Measurements from ENCODE around the gene SLC35G3. TPM values are rescaled to one million over a fixed set of nuclear protein-coding genes. Genes with fewer than 3 reads are reported as not detected.

The SLC35G3 gene
- total RNA-seq, 4 donors from 2014 or later, result not detected

DNA sequence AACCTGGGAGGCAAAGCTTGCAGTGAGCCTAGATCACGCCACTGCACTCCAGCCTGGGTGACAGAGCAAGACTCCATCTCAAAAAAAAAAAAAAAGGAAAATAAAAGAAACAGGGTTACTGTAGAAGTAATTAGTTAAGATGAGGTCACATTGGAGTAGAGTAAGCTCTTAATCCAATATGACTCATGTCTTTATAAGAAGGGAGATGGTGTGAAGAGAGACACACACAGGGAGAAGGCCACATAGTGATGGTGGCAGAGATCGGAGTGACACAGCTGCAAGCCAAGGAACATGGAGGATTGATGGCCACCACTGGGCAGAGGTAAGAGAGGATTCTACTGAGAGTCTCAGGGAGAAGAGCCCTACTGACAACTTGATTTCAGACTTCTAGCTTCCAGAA is 33.4 kb upstream of the SLC35G3 start:
- no peaks in the 10 kb centered on the region for H3K36me3 ChIP-seq
- in situ Hi-C loops (cut with MboI; ENCODE audit: low pct_ligation_motif_present in 1 of 4, low pct_unique_long_range_greater_than_20kb in 1 of 4, low sequenced_read_pairs in 3 of 4), result no loop called here
- TF ChIP-seq CTCF (IDR thresholded peaks at IDR 0.05) (no peak), POLR2A (IDR thresholded peaks at IDR 0.05) (no peak)
- H3K4me3 ChIP-seq, result no peak overlapping the region
- no peak for DNase-seq
- no peaks in the 10 kb centered on the region for H3K9me3 ChIP-seq
- intact Hi-C loops (cut with DNase I; ENCODE audit: low total_unique reads), result no loop called here
- H3K4me1 ChIP-seq, result no peaks in the 10 kb centered on the region
- H3K27ac ChIP-seq, result no peak overlapping the region
- H3K27me3 ChIP-seq, result no peaks in the 10 kb centered on the region
- 90 to 94% methylated on average over 2 of the region's 2 CpGs for WGBS, 2 donors (ENCODE audit: low coverage in 1 of 2)

- Histone ChIP-seq H3K36me3 (no peaks in the 10 kb centered on the region), H3K27me3 (no peaks in the 10 kb centered on the region), H3K27ac (no peak overlapping the region), H3K4me1 (no peaks in the 10 kb centered on the region), H3K9me3 (no peaks in the 10 kb centered on the region), H3K4me3 (no peak overlapping the region)
- TF ChIP-seq POLR2A (IDR thresholded peaks at IDR 0.05) (no peak), CTCF (IDR thresholded peaks at IDR 0.05) (no peak), EP300 (IDR thresholded peaks at IDR 0.05; ENCODE audit: low read depth) (no peak)
- DNase-seq, result no peak
- intact Hi-C loops (cut with DNase I; ENCODE audit: low total_unique reads), result no loop called here
- WGBS, 2 donors (ENCODE audit: low coverage in 1 of 2), result 50% methylated on average over 1 of the region's 1 CpG; no CpG with 5 or more reads in 1 of the 2 donors
- in situ Hi-C loops (cut with MboI; ENCODE audit: low pct_ligation_motif_present in 1 of 4, low pct_unique_long_range_greater_than_20kb in 1 of 4, low sequenced_read_pairs in 3 of 4), result no loop called here
Observed at GRCh38 chr17:35224436-35224835, 30.2 kb upstream of the SLC35G3 start.

DNA sequence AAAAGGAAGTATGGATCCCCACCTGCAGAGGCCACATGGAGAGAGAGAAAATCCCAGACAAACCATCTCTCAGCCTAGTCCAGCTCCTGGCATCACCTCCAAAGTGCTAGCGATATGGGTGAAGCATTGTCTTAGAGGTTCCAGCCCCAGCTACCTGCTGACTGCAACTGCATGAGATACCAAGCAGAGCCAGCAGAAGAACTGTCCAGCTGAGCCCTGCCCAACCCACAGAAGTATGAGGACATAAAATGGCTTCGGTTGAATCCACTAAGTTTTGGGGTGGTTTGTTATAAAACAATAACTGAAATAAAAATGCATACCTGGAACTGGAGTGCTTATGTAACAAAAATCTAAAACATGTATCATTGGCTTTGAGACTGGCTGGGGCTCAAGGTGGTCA is 28.3 kb upstream of the SLC35G3 start:
- H3K4me3 ChIP-seq, result no peak overlapping the region
- WGBS, 2 donors (ENCODE audit: low coverage in 1 of 2), result 98% methylated on average over 2 of the region's 2 CpGs; no CpG with 5 or more reads in 1 of the 2 donors
- in situ Hi-C loops (cut with MboI; ENCODE audit: low pct_ligation_motif_present in 1 of 4, low pct_unique_long_range_greater_than_20kb in 1 of 4, low sequenced_read_pairs in 3 of 4) (no loop called here), intact Hi-C loops (cut with DNase I; ENCODE audit: low total_unique reads) (no loop called here)
- no peak for DNase-seq
- H3K9me3 ChIP-seq, result no peaks in the 10 kb centered on the region
- no peak overlapping the region for H3K27ac ChIP-seq
- no peaks in the 10 kb centered on the region for H3K4me1 ChIP-seq
- H3K27me3 ChIP-seq, result no peaks in the 10 kb centered on the region
- TF ChIP-seq EP300 (IDR thresholded peaks at IDR 0.05; ENCODE audit: low read depth) (no peak), POLR2A (IDR thresholded peaks at IDR 0.05) (no peak), CTCF (IDR thresholded peaks at IDR 0.05) (no peak), POLR2AphosphoS5 (IDR thresholded peaks at IDR 0.05) (no peak)
- no peaks in the 10 kb centered on the region for H3K36me3 ChIP-seq

DNA sequence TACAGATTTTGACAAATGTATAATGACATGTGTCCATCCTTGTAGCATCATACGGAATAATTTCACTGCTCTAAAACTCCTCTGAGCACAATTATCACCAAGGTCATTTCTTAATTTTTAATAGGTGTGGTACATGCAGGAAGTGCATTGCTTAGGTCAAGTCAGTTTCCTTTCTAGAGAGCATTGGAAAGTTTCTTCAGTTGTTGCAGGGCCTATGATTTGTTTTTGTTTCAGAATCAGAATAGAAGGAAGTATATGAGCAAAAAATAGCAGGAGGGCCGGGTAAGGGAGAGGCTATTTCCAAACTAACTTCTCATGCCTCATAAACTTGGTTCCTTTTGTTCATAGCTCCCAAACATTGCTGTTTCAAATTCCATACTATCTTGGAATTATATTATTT is 24.7 kb upstream of the SLC35G3 start:
- DNase-seq, result no peak
- in situ Hi-C loops (cut with MboI; ENCODE audit: low pct_ligation_motif_present in 1 of 4, low pct_unique_long_range_greater_than_20kb in 1 of 4, low sequenced_read_pairs in 3 of 4), result no loop called here
- Histone ChIP-seq H3K4me3 (no peak overlapping the region), H3K36me3 (no peaks in the 10 kb centered on the region), H3K27me3 (no peaks in the 10 kb centered on the region), H3K9me3 (no peaks in the 10 kb centered on the region), H3K27ac (peak overlapping the region in 3 of 4 donors; percentile 18 to 41 (median 34)), H3K4me1 (no peaks in the 10 kb centered on the region)
- WGBS, 2 donors (ENCODE audit: low coverage in 1 of 2), result 36 to 65% methylated on average over 2 of the region's 2 CpGs
- TF ChIP-seq EP300 (IDR thresholded peaks at IDR 0.05; ENCODE audit: low read depth), result no peak
- TF ChIP-seq POLR2A (IDR thresholded peaks at IDR 0.05), result no peak
- no peak for TF ChIP-seq POLR2AphosphoS5 (IDR thresholded peaks at IDR 0.05)
- no peak for TF ChIP-seq CTCF (IDR thresholded peaks at IDR 0.05)
- intact Hi-C loops (cut with DNase I; ENCODE audit: low total_unique reads), result no loop called here

Measured in transverse colon (tissue), 4 donors.